SK-N-SH treated with all-trans-retinoic acid at 6 μM for 48 hours (cell line): Measurements from ENCODE around the gene LRRC8C.

Experiments
- ATAC-seq: fragments of 200-7000 bp; cut with Tn5 transposase; 3 replicates; pipeline ENCODE4 v1.9.1; 2020; ENCODE audit warnings: mild to moderate bottlenecking, moderate library complexity
- ARNTL ChIP-seq: fragments of 450-650 bp; formaldehyde crosslinking; IDR thresholded peaks from 2 replicates; pipeline ENCODE4 v1.5.0; 2020; ENCODE audit warnings: low read depth, mild to moderate bottlenecking, moderate library complexity, borderline replicate concordance
- BACH2 ChIP-seq: fragments of 250-450 bp; sonication (Bioruptor Pico); IDR thresholded peaks from 2 replicates; pipeline ENCODE4 v1.9.0; 2021; ENCODE audit warnings: mild to moderate bottlenecking, borderline replicate concordance
- ESRRG ChIP-seq: fragments of 250-450 bp; sonication (Bioruptor Pico); IDR thresholded peaks from 2 replicates; pipeline ENCODE4 v1.6.1; 2021; ENCODE audit warnings: mild to moderate bottlenecking
- GLIS3 ChIP-seq: fragments of 250-450 bp; sonication (Bioruptor Pico); IDR thresholded peaks from 2 replicates; pipeline ENCODE4 v1.5.0; 2020; ENCODE audit warnings: mild to moderate bottlenecking, moderate library complexity
- ISL1 ChIP-seq: fragments of 250-450 bp; sonication (Bioruptor Pico); IDR thresholded peaks from 2 replicates; pipeline ENCODE4 v2.1.2; 2022; ENCODE audit warnings: mild to moderate bottlenecking, moderate library complexity
- PPARA ChIP-seq: fragments of 250-450 bp; sonication (Bioruptor Pico); IDR thresholded peaks from 2 replicates; pipeline ENCODE4 v1.5.0; 2020; ENCODE audit warnings: mild to moderate bottlenecking, borderline replicate concordance
- RARB ChIP-seq: fragments of 250-450 bp; sonication (Bioruptor Pico); IDR thresholded peaks from 2 replicates; pipeline ENCODE4 v1.8.0; 2021; ENCODE audit warnings: mild to moderate bottlenecking, moderate library complexity
- SNAI2 ChIP-seq: fragments of 250-450 bp; sonication (Bioruptor Pico); IDR thresholded peaks from 2 replicates; pipeline ENCODE4 v1.5.0; 2020; ENCODE audit warnings: mild to moderate bottlenecking, moderate library complexity
- TCF4 ChIP-seq: fragments of 250-450 bp; sonication (Bioruptor Pico); IDR thresholded peaks from 2 replicates; pipeline ENCODE4 v1.8.0; 2021; ENCODE audit warnings: mild to moderate bottlenecking, moderate library complexity, borderline replicate concordance
- ZFP3 ChIP-seq: fragments of 250-450 bp; sonication (Bioruptor Pico); IDR thresholded peaks from 2 replicates; pipeline ENCODE4 v1.5.0; 2020; ENCODE audit warnings: mild to moderate bottlenecking, moderate library complexity
- ZFP30 ChIP-seq: fragments of 450-650 bp; formaldehyde crosslinking; IDR thresholded peaks from 2 replicates; pipeline ENCODE4 v1.5.0; 2022; ENCODE audit warnings: mild to moderate bottlenecking, moderate library complexity
- ZNF565 ChIP-seq: fragments of 450-650 bp; formaldehyde crosslinking; conservative IDR thresholded peaks from 2 replicates; pipeline ENCODE4 v1.5.0; 2020; ENCODE audit warnings: low read depth, mild to moderate bottlenecking, moderate library complexity
- ZNF70 ChIP-seq: fragments of 450-650 bp; formaldehyde crosslinking; IDR thresholded peaks from 2 replicates; pipeline ENCODE4 v1.5.0; 2020; ENCODE audit warnings: mild to moderate bottlenecking, moderate library complexity
- ZNF8 ChIP-seq: fragments of 450-650 bp; formaldehyde crosslinking; IDR thresholded peaks from 2 replicates; pipeline ENCODE4 v1.5.0; 2020; ENCODE audit warnings: mild to moderate bottlenecking, moderate library complexity
- TF ChIP-seq, protein P1 (sequence below): fragments of 250-450 bp; sonication (Bioruptor Pico); IDR thresholded peaks from 2 replicates; pipeline ENCODE4 v1.5.0; 2020; ENCODE audit warnings: mild to moderate bottlenecking, moderate library complexity
- TF ChIP-seq, protein P2 (sequence below): fragments of 250-450 bp; sonication (Bioruptor Pico); IDR thresholded peaks from 2 replicates; pipeline ENCODE4 v1.8.0; 2020; ENCODE audit warnings: mild to moderate bottlenecking, moderate library complexity, borderline replicate concordance
- TF ChIP-seq, protein P3 (sequence below): fragments of 250-450 bp; sonication (Bioruptor Pico); IDR thresholded peaks from 2 replicates; pipeline ENCODE4 v1.5.1; 2021; ENCODE audit warnings: mild to moderate bottlenecking, moderate library complexity
- TF ChIP-seq, protein P4 (sequence below): fragments of 250-450 bp; sonication (Bioruptor Pico); IDR thresholded peaks from 2 replicates; pipeline ENCODE4 v1.8.0; 2021; ENCODE audit warnings: low read depth, mild to moderate bottlenecking, moderate library complexity, borderline replicate concordance
- TF ChIP-seq, protein P5 (sequence below): fragments of 250-450 bp; sonication (Bioruptor Pico); IDR thresholded peaks from 2 replicates; pipeline ENCODE4 v1.5.1; 2020; ENCODE audit warnings: low read depth, mild to moderate bottlenecking, moderate library complexity

The LRRC8C gene

DNA sequence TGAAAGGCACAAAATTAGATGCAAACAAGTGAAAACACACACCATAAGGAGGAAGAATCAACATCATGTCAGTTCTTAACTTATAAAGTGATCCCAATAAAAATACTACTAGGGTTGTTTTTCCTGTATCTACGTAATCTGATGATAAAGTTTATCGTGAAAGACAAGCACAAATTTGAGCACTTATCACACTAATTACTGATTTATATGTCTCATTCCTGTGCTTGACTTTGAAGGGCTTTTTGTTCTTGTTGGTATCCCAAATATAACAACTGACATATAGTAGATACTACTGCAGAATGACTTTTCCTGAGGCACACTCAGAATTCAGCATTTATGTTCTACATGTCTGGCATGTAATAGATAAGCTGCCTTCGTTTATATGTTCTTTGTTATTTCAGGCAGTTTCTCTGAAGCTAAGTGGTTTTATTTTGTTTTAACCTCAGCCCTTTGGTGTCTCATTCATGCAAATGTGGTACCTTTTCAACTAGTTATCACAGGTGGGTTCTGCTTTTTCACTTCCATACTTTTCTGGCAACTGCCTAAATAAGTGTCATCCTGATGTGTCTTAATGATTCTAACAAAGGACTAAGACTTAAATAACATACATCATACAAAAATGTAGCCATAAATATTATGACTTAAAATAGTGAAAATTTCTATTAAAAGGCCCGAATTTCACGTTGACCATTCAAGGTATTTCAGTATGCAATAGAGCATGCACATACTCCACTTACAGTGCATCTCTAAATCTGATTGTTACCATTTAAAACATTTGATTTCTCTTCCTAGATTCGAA is 73.2 kb downstream of the LRRC8C start:
- ATAC-seq = no peak
- TF ChIP-seq, protein P1, sequence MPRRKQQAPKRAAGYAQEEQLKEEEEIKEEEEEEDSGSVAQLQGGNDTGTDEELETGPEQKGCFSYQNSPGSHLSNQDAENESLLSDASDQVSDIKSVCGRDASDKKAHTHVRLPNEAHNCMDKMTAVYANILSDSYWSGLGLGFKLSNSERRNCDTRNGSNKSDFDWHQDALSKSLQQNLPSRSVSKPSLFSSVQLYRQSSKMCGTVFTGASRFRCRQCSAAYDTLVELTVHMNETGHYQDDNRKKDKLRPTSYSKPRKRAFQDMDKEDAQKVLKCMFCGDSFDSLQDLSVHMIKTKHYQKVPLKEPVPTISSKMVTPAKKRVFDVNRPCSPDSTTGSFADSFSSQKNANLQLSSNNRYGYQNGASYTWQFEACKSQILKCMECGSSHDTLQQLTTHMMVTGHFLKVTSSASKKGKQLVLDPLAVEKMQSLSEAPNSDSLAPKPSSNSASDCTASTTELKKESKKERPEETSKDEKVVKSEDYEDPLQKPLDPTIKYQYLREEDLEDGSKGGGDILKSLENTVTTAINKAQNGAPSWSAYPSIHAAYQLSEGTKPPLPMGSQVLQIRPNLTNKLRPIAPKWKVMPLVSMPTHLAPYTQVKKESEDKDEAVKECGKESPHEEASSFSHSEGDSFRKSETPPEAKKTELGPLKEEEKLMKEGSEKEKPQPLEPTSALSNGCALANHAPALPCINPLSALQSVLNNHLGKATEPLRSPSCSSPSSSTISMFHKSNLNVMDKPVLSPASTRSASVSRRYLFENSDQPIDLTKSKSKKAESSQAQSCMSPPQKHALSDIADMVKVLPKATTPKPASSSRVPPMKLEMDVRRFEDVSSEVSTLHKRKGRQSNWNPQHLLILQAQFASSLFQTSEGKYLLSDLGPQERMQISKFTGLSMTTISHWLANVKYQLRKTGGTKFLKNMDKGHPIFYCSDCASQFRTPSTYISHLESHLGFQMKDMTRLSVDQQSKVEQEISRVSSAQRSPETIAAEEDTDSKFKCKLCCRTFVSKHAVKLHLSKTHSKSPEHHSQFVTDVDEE (CRISPR knock-in tag) = 0 out of 2 replicates have a peak, but pooled peaks have one; percentile 33
- TF ChIP-seq, protein P2, sequence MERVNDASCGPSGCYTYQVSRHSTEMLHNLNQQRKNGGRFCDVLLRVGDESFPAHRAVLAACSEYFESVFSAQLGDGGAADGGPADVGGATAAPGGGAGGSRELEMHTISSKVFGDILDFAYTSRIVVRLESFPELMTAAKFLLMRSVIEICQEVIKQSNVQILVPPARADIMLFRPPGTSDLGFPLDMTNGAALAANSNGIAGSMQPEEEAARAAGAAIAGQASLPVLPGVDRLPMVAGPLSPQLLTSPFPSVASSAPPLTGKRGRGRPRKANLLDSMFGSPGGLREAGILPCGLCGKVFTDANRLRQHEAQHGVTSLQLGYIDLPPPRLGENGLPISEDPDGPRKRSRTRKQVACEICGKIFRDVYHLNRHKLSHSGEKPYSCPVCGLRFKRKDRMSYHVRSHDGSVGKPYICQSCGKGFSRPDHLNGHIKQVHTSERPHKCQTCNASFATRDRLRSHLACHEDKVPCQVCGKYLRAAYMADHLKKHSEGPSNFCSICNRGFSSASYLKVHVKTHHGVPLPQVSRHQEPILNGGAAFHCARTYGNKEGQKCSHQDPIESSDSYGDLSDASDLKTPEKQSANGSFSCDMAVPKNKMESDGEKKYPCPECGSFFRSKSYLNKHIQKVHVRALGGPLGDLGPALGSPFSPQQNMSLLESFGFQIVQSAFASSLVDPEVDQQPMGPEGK (CRISPR knock-in tag) = no peak

DNA sequence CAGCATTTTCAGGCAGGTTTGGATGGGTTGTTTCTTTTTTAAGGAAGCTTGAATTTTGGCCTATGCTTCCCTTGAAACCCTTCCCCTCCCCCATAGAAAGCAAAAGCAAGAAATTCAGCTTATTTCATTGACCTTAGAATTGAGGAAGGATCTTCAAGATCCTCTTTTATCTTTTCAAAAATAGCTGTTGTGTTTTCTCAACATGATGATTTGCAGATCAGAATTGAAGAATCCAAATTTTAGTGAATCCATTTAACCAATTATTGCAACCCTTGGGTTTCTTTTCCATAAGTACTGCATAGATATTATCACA is 73.7 kb downstream of the LRRC8C start:
- TF ChIP-seq GLIS3 (no peak), PPARA (CRISPR knock-in tag) (no peak), SNAI2 (no peak), ISL1 (no peak), RARB (no peak), ZNF8 (CRISPR knock-in tag) (no peak), ESRRG (CRISPR knock-in tag) (no peak), ZFP30 (CRISPR knock-in tag) (no peak), ARNTL (no peak), ZFP3 (CRISPR knock-in tag) (no peak), TCF4 (CRISPR knock-in tag) (no peak), ZNF565 (no peak), BACH2 (CRISPR knock-in tag) (no peak), ZNF70 (no peak)
- TF ChIP-seq, protein P3, sequence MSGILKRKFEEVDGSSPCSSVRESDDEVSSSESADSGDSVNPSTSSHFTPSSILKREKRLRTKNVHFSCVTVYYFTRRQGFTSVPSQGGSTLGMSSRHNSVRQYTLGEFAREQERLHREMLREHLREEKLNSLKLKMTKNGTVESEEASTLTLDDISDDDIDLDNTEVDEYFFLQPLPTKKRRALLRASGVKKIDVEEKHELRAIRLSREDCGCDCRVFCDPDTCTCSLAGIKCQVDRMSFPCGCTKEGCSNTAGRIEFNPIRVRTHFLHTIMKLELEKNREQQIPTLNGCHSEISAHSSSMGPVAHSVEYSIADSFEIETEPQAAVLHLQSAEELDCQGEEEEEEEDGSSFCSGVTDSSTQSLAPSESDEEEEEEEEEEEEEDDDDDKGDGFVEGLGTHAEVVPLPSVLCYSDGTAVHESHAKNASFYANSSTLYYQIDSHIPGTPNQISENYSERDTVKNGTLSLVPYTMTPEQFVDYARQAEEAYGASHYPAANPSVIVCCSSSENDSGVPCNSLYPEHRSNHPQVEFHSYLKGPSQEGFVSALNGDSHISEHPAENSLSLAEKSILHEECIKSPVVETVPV = no peak
- TF ChIP-seq, protein P4, sequence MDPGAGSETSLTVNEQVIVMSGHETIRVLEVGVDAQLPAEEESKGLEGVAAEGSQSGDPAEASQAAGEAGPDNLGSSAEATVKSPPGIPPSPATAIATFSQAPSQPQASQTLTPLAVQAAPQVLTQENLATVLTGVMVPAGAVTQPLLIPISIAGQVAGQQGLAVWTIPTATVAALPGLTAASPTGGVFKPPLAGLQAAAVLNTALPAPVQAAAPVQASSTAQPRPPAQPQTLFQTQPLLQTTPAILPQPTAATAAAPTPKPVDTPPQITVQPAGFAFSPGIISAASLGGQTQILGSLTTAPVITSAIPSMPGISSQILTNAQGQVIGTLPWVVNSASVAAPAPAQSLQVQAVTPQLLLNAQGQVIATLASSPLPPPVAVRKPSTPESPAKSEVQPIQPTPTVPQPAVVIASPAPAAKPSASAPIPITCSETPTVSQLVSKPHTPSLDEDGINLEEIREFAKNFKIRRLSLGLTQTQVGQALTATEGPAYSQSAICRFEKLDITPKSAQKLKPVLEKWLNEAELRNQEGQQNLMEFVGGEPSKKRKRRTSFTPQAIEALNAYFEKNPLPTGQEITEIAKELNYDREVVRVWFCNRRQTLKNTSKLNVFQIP (CRISPR knock-in tag) = no peak
- TF ChIP-seq, protein P1 (CRISPR knock-in tag) = no peak
- TF ChIP-seq, protein P5, sequence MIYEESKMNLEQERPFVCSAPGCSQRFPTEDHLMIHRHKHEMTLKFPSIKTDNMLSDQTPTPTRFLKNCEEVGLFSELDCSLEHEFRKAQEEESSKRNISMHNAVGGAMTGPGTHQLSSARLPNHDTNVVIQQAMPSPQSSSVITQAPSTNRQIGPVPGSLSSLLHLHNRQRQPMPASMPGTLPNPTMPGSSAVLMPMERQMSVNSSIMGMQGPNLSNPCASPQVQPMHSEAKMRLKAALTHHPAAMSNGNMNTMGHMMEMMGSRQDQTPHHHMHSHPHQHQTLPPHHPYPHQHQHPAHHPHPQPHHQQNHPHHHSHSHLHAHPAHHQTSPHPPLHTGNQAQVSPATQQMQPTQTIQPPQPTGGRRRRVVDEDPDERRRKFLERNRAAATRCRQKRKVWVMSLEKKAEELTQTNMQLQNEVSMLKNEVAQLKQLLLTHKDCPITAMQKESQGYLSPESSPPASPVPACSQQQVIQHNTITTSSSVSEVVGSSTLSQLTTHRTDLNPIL = no peak
- TF ChIP-seq, protein P2 (CRISPR knock-in tag) = no peak
- ATAC-seq = no peak
